K562 (cell line): Measurements from ENCODE around the gene C1orf74. TPM values are rescaled to one million over a fixed set of nuclear protein-coding genes. Genes with fewer than 3 reads are reported as not detected.

Source experiments
- ATF6 ChIP-seq: sonication (generic); formaldehyde crosslinking; IDR thresholded peaks from 2 replicates; pipeline ENCODE4 v1.4.0; 2020; ENCODE audit warnings: mild to moderate bottlenecking, missing genetic modification reagents
- BDP1 ChIP-seq: IDR thresholded peaks from 3 replicates; pipeline ENCODE4 v1.6.1; 2011; ENCODE audit not compliant: insufficient read length, insufficient read depth
- BMI1 ChIP-seq: fragments of 150-350 bp; IDR thresholded peaks from 2 replicates; pipeline ENCODE4 v1.6.1; 2014; ENCODE audit warnings: low read length
- E4F1 ChIP-seq: fragments of 250-450 bp; sonication (Bioruptor Pico); IDR thresholded peaks from 2 replicates; pipeline ENCODE4 v1.5.0; 2021; ENCODE audit warnings: mild to moderate bottlenecking, borderline replicate concordance
- ID3 ChIP-seq, 2 experiments: fragments of 250-450 bp in 1 of 2; fragments of 450-650 bp in 1 of 2; sonication (Bioruptor Pico) in 1 of 2; IDR thresholded peaks; 2 replicates each; pipeline versions ENCODE4 v1.6.1 to v1.8.0; 2016 to 2021; ENCODE audit warnings: mild to moderate bottlenecking in 2 of 2, moderate library complexity in 2 of 2, missing compliant biosample characterization in 1 of 2, missing genetic modification characterization in 1 of 2
- MAFF ChIP-seq: IDR thresholded peaks from 2 replicates; pipeline ENCODE4 v1.6.1; 2012; ENCODE audit warnings: low read length, improper control_type of control experiment
- MAFK ChIP-seq: IDR thresholded peaks from 2 replicates; pipeline ENCODE4 v1.6.1; 2011; ENCODE audit warnings: low read length, improper control_type of control experiment
- MBD1 ChIP-seq: fragments of 250-450 bp; sonication (Bioruptor Pico); IDR thresholded peaks from 2 replicates; pipeline ENCODE4 v1.8.0; 2022; ENCODE audit warnings: inconsistent platforms
- NFXL1 ChIP-seq: fragments of 450-650 bp; formaldehyde crosslinking; IDR thresholded peaks from 2 replicates; pipeline ENCODE4 v1.4.0; 2021; ENCODE audit warnings: mild to moderate bottlenecking
- PYGO2 ChIP-seq: fragments of 450-650 bp; IDR thresholded peaks from 2 replicates; pipeline ENCODE4 v1.6.1; 2016; ENCODE audit warnings: mild to moderate bottlenecking, missing genetic modification characterization, moderate library complexity, missing compliant biosample characterization
- SP2 ChIP-seq: IDR thresholded peaks from 2 replicates; pipeline ENCODE4 v1.6.1; 2011; ENCODE audit warnings: mild to moderate bottlenecking, low read depth, low read length, moderate library complexity; ENCODE audit not compliant: poor library complexity, severe bottlenecking; ENCODE audit errors: extremely low read depth
- TAF1 ChIP-seq: IDR thresholded peaks from 2 replicates; pipeline ENCODE4 v1.6.1; 2011; ENCODE audit warnings: mild to moderate bottlenecking, low read length, moderate library complexity; ENCODE audit not compliant: insufficient read depth, control insufficient read depth, severe bottlenecking; ENCODE audit errors: extremely low read depth
- TCF15 ChIP-seq: fragments of 250-450 bp; sonication (Bioruptor Pico); IDR thresholded peaks from 2 replicates; pipeline ENCODE4 v1.8.0; 2022; ENCODE audit warnings: moderate library complexity, mild to moderate bottlenecking, inconsistent platforms
- ZHX1 ChIP-seq: fragments of 150-350 bp; conservative IDR thresholded peaks from 2 replicates; pipeline ENCODE4 v1.6.1; 2014; ENCODE audit warnings: low read length
- ZNF184 ChIP-seq: sonication (generic); formaldehyde crosslinking; IDR thresholded peaks from 2 replicates; pipeline ENCODE4 v1.5.0; 2020; ENCODE audit warnings: missing genetic modification reagents
- polyA plus RNA-seq, 8 experiments: library from polyadenylated mRNA; depleted of rRNA in 4 of 8; stranded (reverse) in 5 of 8; unstranded in 3 of 8; fragments of >200 nt; fragmentation: Nextera tagmentation in 2 of 8; fragmentation: Illumina TruSeq in 1 of 8; extraction: Ambion mirVana in 2 of 8; extraction: Trizol in 1 of 8; gene quantifications; 2 replicates each; pipeline versions ENCODE4 v1.2.1 to v1.2.3, GENCODE V29; 2011 to 2014; ENCODE audit warnings: inconsistent platforms in 1 of 8, missing spikeins in 1 of 8
- total RNA-seq, 7 experiments: library from RNA; depleted of rRNA in 6 of 7; stranded (reverse); fragments of >200 nt in 6 of 7; fragmentation: Illumina TruSeq in 2 of 7; extraction: Trizol in 2 of 7; gene quantifications; 2 replicates each; pipeline versions ENCODE4 v1.2.1 to v1.2.3, GENCODE V29; 2011 to 2021; ENCODE audit warnings: low replicate concordance in 1 of 7

Gene C1orf74
- total and polyA plus RNA-seq, 9 of the 15 experiments (the other 6 are each of a cell fraction or from before 2014, with no cell fraction given) = 4.0 to 7.6 (median 5.7) TPM

GRCh38 chr1:209827384-209828262 is 43.3 kb upstream of the C1orf74 start, which contains the start of gene UTP25 (continued):
- no peak for TF ChIP-seq NFXL1 (CRISPR knock-in tag)
- no peak for TF ChIP-seq SP2
- TF ChIP-seq MBD1 (CRISPR knock-in tag) = no peak
- TF ChIP-seq TAF1 = peak; percentile 86
- TF ChIP-seq BMI1 = no peak
- no peak for TF ChIP-seq ZHX1
- TF ChIP-seq ATF6 (CRISPR knock-in tag) = peak; percentile 73; the same call in 1 of the 2 replicates
- TF ChIP-seq MAFF = peak; percentile 10; the same call in 1 of the 2 replicates
- TF ChIP-seq ID3 (CRISPR knock-in tag; IDR thresholded peaks at IDR 0.05) = 0 out of 2 replicates have a peak, but pooled peaks have one; percentile 12
- no peak for TF ChIP-seq ID3 (tag; IDR thresholded peaks at IDR 0.05)
- TF ChIP-seq PYGO2 (tag) = no peak
- TF ChIP-seq ZNF184 (CRISPR knock-in tag) = no peak
- peak; percentile 100 for TF ChIP-seq E4F1 (CRISPR knock-in tag)
- no peak for TF ChIP-seq TCF15
- no peak for TF ChIP-seq BDP1
- TF ChIP-seq MAFK = no peak
